ENCODE data around the gene ECHDC3.

ECHDC3 gene

DNA sequence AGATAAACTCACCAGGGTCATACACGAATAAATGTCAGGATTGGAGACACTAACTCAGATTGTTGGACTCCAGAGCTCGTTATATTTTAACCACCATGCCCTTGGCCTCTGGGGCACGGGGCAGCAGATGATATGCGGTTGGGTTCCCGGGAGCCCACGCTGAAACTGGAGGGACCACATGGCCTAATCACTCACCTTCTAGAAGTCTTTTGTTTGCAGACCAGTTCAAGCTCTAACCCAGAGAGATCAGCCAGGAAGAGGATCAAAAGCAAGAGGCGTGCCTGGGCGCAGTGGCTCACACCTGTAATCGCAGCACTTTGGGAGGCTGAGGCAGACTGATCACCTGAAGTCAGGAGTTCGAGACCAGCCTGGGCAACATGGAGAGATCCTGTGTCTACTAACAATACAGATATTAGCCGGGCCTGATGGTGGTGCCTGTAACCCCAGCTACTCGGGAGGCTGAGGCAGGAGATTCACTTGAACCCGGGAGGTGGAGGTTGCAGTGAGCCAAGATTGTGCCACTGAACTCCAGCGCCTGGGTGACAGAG is 42.6 kb upstream of the ECHDC3 start:
- TF ChIP-seq TAF1 (IDR thresholded peaks at IDR 0.05; ENCODE audit: borderline replicate concordance, insufficient read depth, low read length): no peak
- no peak for TF ChIP-seq FOXP2 (optimal IDR thresholded peaks at IDR 0.05; ENCODE audit: borderline replicate concordance, extremely low read depth, extremely low read length, insufficient read depth)

DNA sequence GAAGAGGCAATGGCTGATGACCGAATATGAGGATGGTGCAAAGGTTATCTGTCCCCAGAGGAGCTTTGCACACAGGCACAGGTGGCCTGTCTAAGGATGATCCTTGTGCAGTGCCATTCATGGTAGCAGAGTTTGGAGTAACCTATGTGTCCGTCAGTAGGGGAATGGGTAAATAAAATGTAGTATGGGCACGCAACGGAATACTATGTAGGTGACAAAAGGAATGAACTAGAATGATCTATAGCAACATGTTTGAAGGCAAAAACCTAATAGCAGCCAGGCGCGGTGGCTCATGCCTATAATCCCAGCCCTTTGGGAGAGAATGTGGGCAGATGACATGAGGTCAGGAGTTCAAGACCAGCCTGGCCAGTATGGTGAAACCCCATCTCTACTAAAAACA is 41.6 kb upstream of the ECHDC3 start:
- TF ChIP-seq SIN3A (IDR thresholded peaks at IDR 0.05; ENCODE audit: borderline replicate concordance, insufficient read depth, low read length) (no peak), FOXP2 (optimal IDR thresholded peaks at IDR 0.05; ENCODE audit: borderline replicate concordance, extremely low read depth, extremely low read length, insufficient read depth) (no peak), POLR2AphosphoS5 (IDR thresholded peaks at IDR 0.05; ENCODE audit: low read depth, low read length) (no peak), TAF1 (IDR thresholded peaks at IDR 0.05; ENCODE audit: borderline replicate concordance, insufficient read depth, low read length) (no peak)
- TF ChIP-seq, protein P1, sequence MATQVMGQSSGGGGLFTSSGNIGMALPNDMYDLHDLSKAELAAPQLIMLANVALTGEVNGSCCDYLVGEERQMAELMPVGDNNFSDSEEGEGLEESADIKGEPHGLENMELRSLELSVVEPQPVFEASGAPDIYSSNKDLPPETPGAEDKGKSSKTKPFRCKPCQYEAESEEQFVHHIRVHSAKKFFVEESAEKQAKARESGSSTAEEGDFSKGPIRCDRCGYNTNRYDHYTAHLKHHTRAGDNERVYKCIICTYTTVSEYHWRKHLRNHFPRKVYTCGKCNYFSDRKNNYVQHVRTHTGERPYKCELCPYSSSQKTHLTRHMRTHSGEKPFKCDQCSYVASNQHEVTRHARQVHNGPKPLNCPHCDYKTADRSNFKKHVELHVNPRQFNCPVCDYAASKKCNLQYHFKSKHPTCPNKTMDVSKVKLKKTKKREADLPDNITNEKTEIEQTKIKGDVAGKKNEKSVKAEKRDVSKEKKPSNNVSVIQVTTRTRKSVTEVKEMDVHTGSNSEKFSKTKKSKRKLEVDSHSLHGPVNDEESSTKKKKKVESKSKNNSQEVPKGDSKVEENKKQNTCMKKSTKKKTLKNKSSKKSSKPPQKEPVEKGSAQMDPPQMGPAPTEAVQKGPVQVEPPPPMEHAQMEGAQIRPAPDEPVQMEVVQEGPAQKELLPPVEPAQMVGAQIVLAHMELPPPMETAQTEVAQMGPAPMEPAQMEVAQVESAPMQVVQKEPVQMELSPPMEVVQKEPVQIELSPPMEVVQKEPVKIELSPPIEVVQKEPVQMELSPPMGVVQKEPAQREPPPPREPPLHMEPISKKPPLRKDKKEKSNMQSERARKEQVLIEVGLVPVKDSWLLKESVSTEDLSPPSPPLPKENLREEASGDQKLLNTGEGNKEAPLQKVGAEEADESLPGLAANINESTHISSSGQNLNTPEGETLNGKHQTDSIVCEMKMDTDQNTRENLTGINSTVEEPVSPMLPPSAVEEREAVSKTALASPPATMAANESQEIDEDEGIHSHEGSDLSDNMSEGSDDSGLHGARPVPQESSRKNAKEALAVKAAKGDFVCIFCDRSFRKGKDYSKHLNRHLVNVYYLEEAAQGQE (IDR thresholded peaks at IDR 0.05; ENCODE audit: insufficient read depth in 1 of 2, low read depth in 2 of 2, low read length in 2 of 2): no peak

DNA sequence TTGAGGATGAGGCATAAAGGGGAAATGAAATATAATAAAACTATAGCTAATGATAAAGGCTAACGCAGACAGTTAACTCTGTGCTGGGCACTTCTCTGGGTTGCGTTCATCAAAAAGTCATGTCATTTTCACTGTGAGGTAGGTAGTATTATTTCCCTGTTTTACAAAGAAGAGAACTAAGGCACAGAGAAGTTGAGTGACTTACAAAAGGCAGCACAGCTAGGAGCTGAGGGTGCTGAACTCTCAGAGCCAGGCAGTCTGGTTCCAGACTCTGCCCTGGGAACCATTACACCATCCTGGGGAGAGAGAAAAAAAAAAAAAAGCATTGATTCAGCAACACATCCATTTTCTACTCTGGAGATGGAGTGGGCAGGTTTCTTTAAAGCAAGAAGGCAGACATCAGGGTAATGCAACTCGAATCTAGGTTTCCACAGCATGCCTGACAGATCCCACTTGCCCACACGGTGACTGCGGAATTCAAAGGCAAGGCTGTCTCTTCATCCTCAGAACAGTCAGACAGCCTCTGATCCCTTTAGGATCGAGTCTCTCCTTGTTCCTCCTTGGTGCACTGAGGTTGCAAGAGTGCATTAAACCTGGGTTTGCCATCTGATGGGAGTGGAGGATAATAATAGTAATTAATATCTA is 40.6 kb upstream of the ECHDC3 start:
- no peak for TF ChIP-seq SIN3A (IDR thresholded peaks at IDR 0.05; ENCODE audit: borderline replicate concordance, insufficient read depth, low read length)
- TF ChIP-seq, protein P1 (IDR thresholded peaks at IDR 0.05; ENCODE audit: insufficient read depth in 1 of 2, low read depth in 2 of 2, low read length in 2 of 2): no peak

DNA sequence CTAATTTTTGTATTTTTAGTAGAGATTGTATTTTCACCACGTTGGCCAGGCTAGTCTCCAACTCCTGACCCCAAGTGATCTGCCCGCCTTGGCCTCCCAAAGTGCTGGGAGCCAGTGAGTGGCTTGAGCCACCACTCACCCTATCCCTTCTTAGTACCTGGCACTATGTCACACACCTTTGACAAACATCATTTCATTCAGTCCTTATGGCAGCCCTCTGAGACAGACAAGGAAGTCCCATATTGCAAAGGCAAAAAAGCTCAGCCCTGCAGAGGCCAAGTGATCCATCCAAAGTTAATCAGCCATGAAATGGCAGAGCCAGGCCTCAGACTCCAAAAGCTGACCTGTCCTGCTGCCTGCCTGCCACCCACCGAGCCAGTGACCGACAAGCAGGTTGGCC is 39.9 kb upstream of the ECHDC3 start:
- TF ChIP-seq TAF1 (IDR thresholded peaks at IDR 0.05; ENCODE audit: borderline replicate concordance, insufficient read depth, low read length): no peak
- TF ChIP-seq, protein P1 (IDR thresholded peaks at IDR 0.05; ENCODE audit: insufficient read depth in 1 of 2, low read depth in 2 of 2, low read length in 2 of 2): no peak
- no peak for TF ChIP-seq FOXP2 (optimal IDR thresholded peaks at IDR 0.05; ENCODE audit: borderline replicate concordance, extremely low read depth, extremely low read length, insufficient read depth)
- no peak for TF ChIP-seq POLR2AphosphoS5 (IDR thresholded peaks at IDR 0.05; ENCODE audit: low read depth, low read length)
- no peak for TF ChIP-seq SIN3A (IDR thresholded peaks at IDR 0.05; ENCODE audit: borderline replicate concordance, insufficient read depth, low read length)

DNA sequence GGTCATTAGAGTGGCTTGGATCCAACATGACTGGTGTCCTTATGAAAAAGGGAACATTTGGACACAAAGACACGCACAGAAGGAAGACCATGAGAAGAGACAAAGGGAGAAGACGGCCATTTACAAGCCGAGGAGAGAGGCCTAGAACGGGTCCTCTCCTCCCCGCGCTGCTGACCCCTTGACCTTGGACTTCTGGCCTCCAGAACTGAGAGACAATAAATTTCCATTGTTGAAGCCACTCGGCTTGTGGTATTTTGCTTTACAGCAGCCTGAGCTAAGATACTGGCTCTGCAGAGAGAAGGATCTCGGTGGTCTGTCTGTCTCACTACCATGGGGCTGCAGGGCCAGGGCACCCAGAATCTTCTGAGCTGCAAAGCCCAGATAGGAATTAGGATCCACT is 38.1 kb upstream of the ECHDC3 start:
- TF ChIP-seq POLR2AphosphoS5 (IDR thresholded peaks at IDR 0.05; ENCODE audit: low read depth, low read length) (no peak), TAF1 (IDR thresholded peaks at IDR 0.05; ENCODE audit: borderline replicate concordance, insufficient read depth, low read length) (no peak), SIN3A (IDR thresholded peaks at IDR 0.05; ENCODE audit: borderline replicate concordance, insufficient read depth, low read length) (no peak), FOXP2 (optimal IDR thresholded peaks at IDR 0.05; ENCODE audit: borderline replicate concordance, extremely low read depth, extremely low read length, insufficient read depth) (no peak)
- TF ChIP-seq, protein P1 (IDR thresholded peaks at IDR 0.05; ENCODE audit: insufficient read depth in 1 of 2, low read depth in 2 of 2, low read length in 2 of 2): no peak

Data from PFSK-1 (cell line).